ENCODE data around the gene FRK. TPM values are rescaled to one million over a fixed set of nuclear protein-coding genes. Genes with fewer than 3 reads are reported as not detected.

The FRK gene
- total RNA-seq, 1 experiment from 2014 or later = not detected

GRCh38 chr6:116036885-116037284 is 23.8 kb downstream of the FRK start:
- H3K27ac ChIP-seq (ENCODE audit: low read length) = no peak overlapping the region
- H4K20me1 ChIP-seq (ENCODE audit: insufficient read depth, low read depth, low read length) = no peaks in the 10 kb centered on the region
- no peaks in the 10 kb centered on the region for H3K9me2 ChIP-seq (replicated peaks; ENCODE audit: insufficient read depth, low read length)
- no peaks in the 10 kb centered on the region for H3K27me3 ChIP-seq (ENCODE audit: low read length)
- H3K4me1 ChIP-seq (ENCODE audit: low read length) = no peaks in the 10 kb centered on the region
- no peak overlapping the region for H3K4me2 ChIP-seq (ENCODE audit: low read depth, low read length, poor library complexity, severe bottlenecking)
- no peaks in the 10 kb centered on the region for H3K36me3 ChIP-seq (ENCODE audit: insufficient read depth, low read length)
- no peak for DNase-seq
- no peaks in the 10 kb centered on the region for H3K79me2 ChIP-seq (ENCODE audit: low read length)
- H3K4me3 ChIP-seq (ENCODE audit: low read length) = no peak overlapping the region
- H2AFZ ChIP-seq (ENCODE audit: low read length) = no peak overlapping the region
- no peak overlapping the region for H3K9ac ChIP-seq (ENCODE audit: low read length)
- no peaks in the 10 kb centered on the region for H3K9me3 ChIP-seq (ENCODE audit: low read length)

- no peaks in the 10 kb centered on the region for H3K36me3 ChIP-seq (ENCODE audit: insufficient read depth, low read length)
- no peak overlapping the region for H3K27ac ChIP-seq (ENCODE audit: low read length)
- no peak for DNase-seq
- no peaks in the 10 kb centered on the region for H3K27me3 ChIP-seq (ENCODE audit: low read length)
- H3K79me2 ChIP-seq (ENCODE audit: low read length) = no peaks in the 10 kb centered on the region
- H3K4me2 ChIP-seq (ENCODE audit: low read depth, low read length, poor library complexity, severe bottlenecking) = no peak overlapping the region
- H3K9ac ChIP-seq (ENCODE audit: low read length) = no peak overlapping the region
- no peak overlapping the region for H3K4me3 ChIP-seq (ENCODE audit: low read length)
- no peaks in the 10 kb centered on the region for H3K9me2 ChIP-seq (replicated peaks; ENCODE audit: insufficient read depth, low read length)
- H3K9me3 ChIP-seq (ENCODE audit: low read length) = no peaks in the 10 kb centered on the region
- no peaks in the 10 kb centered on the region for H3K4me1 ChIP-seq (ENCODE audit: low read length)
- H2AFZ ChIP-seq (ENCODE audit: low read length) = no peak overlapping the region
- H4K20me1 ChIP-seq (ENCODE audit: insufficient read depth, low read depth, low read length) = no peaks in the 10 kb centered on the region
These were observed 24.5 kb downstream of the FRK start for GRCh38 chr6:116036075-116036773.

GRCh38 chr6:116035616-116036015 is 25.1 kb downstream of the FRK start:
- H3K4me2 ChIP-seq (ENCODE audit: low read depth, low read length, poor library complexity, severe bottlenecking) = no peak overlapping the region
- H3K4me3 ChIP-seq (ENCODE audit: low read length) = no peak overlapping the region
- H3K79me2 ChIP-seq (ENCODE audit: low read length) = no peaks in the 10 kb centered on the region
- H3K27me3 ChIP-seq (ENCODE audit: low read length) = no peaks in the 10 kb centered on the region
- H3K9me2 ChIP-seq (replicated peaks; ENCODE audit: insufficient read depth, low read length) = no peaks in the 10 kb centered on the region
- DNase-seq = no peak
- no peak overlapping the region for H3K27ac ChIP-seq (ENCODE audit: low read length)
- no peak overlapping the region for H3K9ac ChIP-seq (ENCODE audit: low read length)
- H4K20me1 ChIP-seq (ENCODE audit: insufficient read depth, low read depth, low read length) = no peaks in the 10 kb centered on the region
- no peaks in the 10 kb centered on the region for H3K9me3 ChIP-seq (ENCODE audit: low read length)
- no peaks in the 10 kb centered on the region for H3K4me1 ChIP-seq (ENCODE audit: low read length)
- H2AFZ ChIP-seq (ENCODE audit: low read length) = no peak overlapping the region
- H3K36me3 ChIP-seq (ENCODE audit: insufficient read depth, low read length) = no peaks in the 10 kb centered on the region

GRCh38 chr6:116034327-116034726 is 26.4 kb downstream of the FRK start:
- Histone ChIP-seq H3K27me3 (ENCODE audit: low read length) (no peaks in the 10 kb centered on the region), H3K36me3 (ENCODE audit: insufficient read depth, low read length) (no peaks in the 10 kb centered on the region), H3K27ac (ENCODE audit: low read length) (no peak overlapping the region), H3K4me2 (ENCODE audit: low read depth, low read length, poor library complexity, severe bottlenecking) (no peak overlapping the region), H3K9me3 (ENCODE audit: low read length) (no peaks in the 10 kb centered on the region), H3K9ac (ENCODE audit: low read length) (no peak overlapping the region), H3K79me2 (ENCODE audit: low read length) (no peaks in the 10 kb centered on the region), H2AFZ (ENCODE audit: low read length) (no peak overlapping the region), H3K4me1 (ENCODE audit: low read length) (no peaks in the 10 kb centered on the region), H4K20me1 (ENCODE audit: insufficient read depth, low read depth, low read length) (no peaks in the 10 kb centered on the region), H3K9me2 (replicated peaks; ENCODE audit: insufficient read depth, low read length) (no peaks in the 10 kb centered on the region), H3K4me3 (ENCODE audit: low read length) (no peak overlapping the region)
- DNase-seq = no peak

- Histone ChIP-seq H4K20me1 (ENCODE audit: insufficient read depth, low read depth, low read length) (no peaks in the 10 kb centered on the region), H3K4me1 (ENCODE audit: low read length) (no peaks in the 10 kb centered on the region), H3K27ac (ENCODE audit: low read length) (no peak overlapping the region), H3K9ac (ENCODE audit: low read length) (no peak overlapping the region), H3K36me3 (ENCODE audit: insufficient read depth, low read length) (no peaks in the 10 kb centered on the region), H3K9me3 (ENCODE audit: low read length) (no peaks in the 10 kb centered on the region), H3K4me2 (ENCODE audit: low read depth, low read length, poor library complexity, severe bottlenecking) (no peak overlapping the region), H3K9me2 (replicated peaks; ENCODE audit: insufficient read depth, low read length) (no peaks in the 10 kb centered on the region), H3K27me3 (ENCODE audit: low read length) (no peaks in the 10 kb centered on the region), H3K79me2 (ENCODE audit: low read length) (no peaks in the 10 kb centered on the region), H2AFZ (ENCODE audit: low read length) (no peak overlapping the region), H3K4me3 (ENCODE audit: low read length) (no peak overlapping the region)
- DNase-seq = no peak
These were observed 26.9 kb downstream of the FRK start for GRCh38 chr6:116033687-116034303.

- Histone ChIP-seq H3K27ac (ENCODE audit: low read length) (no peak overlapping the region), H3K4me3 (ENCODE audit: low read length) (no peak overlapping the region), H3K27me3 (ENCODE audit: low read length) (no peaks in the 10 kb centered on the region), H3K4me2 (ENCODE audit: low read depth, low read length, poor library complexity, severe bottlenecking) (no peak overlapping the region), H3K36me3 (ENCODE audit: insufficient read depth, low read length) (no peaks in the 10 kb centered on the region), H3K4me1 (ENCODE audit: low read length) (no peaks in the 10 kb centered on the region), H3K79me2 (ENCODE audit: low read length) (no peaks in the 10 kb centered on the region), H3K9me2 (replicated peaks; ENCODE audit: insufficient read depth, low read length) (no peaks in the 10 kb centered on the region), H3K9ac (ENCODE audit: low read length) (no peak overlapping the region), H3K9me3 (ENCODE audit: low read length) (no peaks in the 10 kb centered on the region), H4K20me1 (ENCODE audit: insufficient read depth, low read depth, low read length) (no peaks in the 10 kb centered on the region), H2AFZ (ENCODE audit: low read length) (no peak overlapping the region)
- no peak for DNase-seq
These were observed 29.9 kb downstream of the FRK start for GRCh38 chr6:116030770-116031169.

- Histone ChIP-seq H2AFZ (ENCODE audit: low read length) (no peak overlapping the region), H3K9me2 (replicated peaks; ENCODE audit: insufficient read depth, low read length) (no peaks in the 10 kb centered on the region), H3K4me3 (ENCODE audit: low read length) (no peak overlapping the region), H3K27ac (ENCODE audit: low read length) (no peak overlapping the region), H4K20me1 (ENCODE audit: insufficient read depth, low read depth, low read length) (no peaks in the 10 kb centered on the region), H3K79me2 (ENCODE audit: low read length) (no peaks in the 10 kb centered on the region), H3K4me1 (ENCODE audit: low read length) (no peaks in the 10 kb centered on the region), H3K36me3 (ENCODE audit: insufficient read depth, low read length) (no peaks in the 10 kb centered on the region), H3K9ac (ENCODE audit: low read length) (no peak overlapping the region), H3K9me3 (ENCODE audit: low read length) (no peaks in the 10 kb centered on the region), H3K27me3 (ENCODE audit: low read length) (no peaks in the 10 kb centered on the region), H3K4me2 (ENCODE audit: low read depth, low read length, poor library complexity, severe bottlenecking) (no peak overlapping the region)
- DNase-seq = no peak
These were observed 31.2 kb downstream of the FRK start for GRCh38 chr6:116029535-116029934.

- no peaks in the 10 kb centered on the region for H3K9me2 ChIP-seq (replicated peaks; ENCODE audit: insufficient read depth, low read length)
- H3K27ac ChIP-seq (ENCODE audit: low read length) = no peak overlapping the region
- H4K20me1 ChIP-seq (ENCODE audit: insufficient read depth, low read depth, low read length) = no peaks in the 10 kb centered on the region
These were observed 32.5 kb downstream of the FRK start for GRCh38 chr6:116028233-116028632.

More at GRCh38 chr6:116028233-116028632, 32.5 kb downstream of the FRK start:
- no peaks in the 10 kb centered on the region for H3K27me3 ChIP-seq (ENCODE audit: low read length)
- H3K4me1 ChIP-seq (ENCODE audit: low read length) = no peaks in the 10 kb centered on the region
- no peak overlapping the region for H3K9ac ChIP-seq (ENCODE audit: low read length)
- no peak overlapping the region for H3K4me2 ChIP-seq (ENCODE audit: low read depth, low read length, poor library complexity, severe bottlenecking)
- H3K4me3 ChIP-seq (ENCODE audit: low read length) = no peak overlapping the region
- H2AFZ ChIP-seq (ENCODE audit: low read length) = no peak overlapping the region
- H3K36me3 ChIP-seq (ENCODE audit: insufficient read depth, low read length) = no peaks in the 10 kb centered on the region
- H3K79me2 ChIP-seq (ENCODE audit: low read length) = no peaks in the 10 kb centered on the region
- DNase-seq = no peak
- no peaks in the 10 kb centered on the region for H3K9me3 ChIP-seq (ENCODE audit: low read length)
